ENCODE results near the gene FGB.
"Not testable (repeated sequence)": the region's sequence is repeated elsewhere in the genome, so short reads cannot be mapped to it uniquely, and the experiment has no call there.

FGB gene

GRCh38 chr4:154566639-154567204 lies 3.9 kb downstream of the FGB start:
- no peak for DNase-seq

- no peak for DNase-seq
These were observed 6.2 kb downstream of the FGB start for GRCh38 chr4:154569028-154569427.

- no peak for DNase-seq
These were observed 6.8 kb downstream of the FGB start for GRCh38 chr4:154569584-154569983.

GRCh38 chr4:154573190-154573870 lies 10.5 kb downstream of the FGB start:
- DNase-seq = no peak

- no peak for DNase-seq
These were observed 11.5 kb downstream of the FGB start for GRCh38 chr4:154574311-154574710.

- no peak for DNase-seq
These were observed 14.5 kb downstream of the FGB start for GRCh38 chr4:154577324-154577723.

GRCh38 chr4:154578919-154579318 lies 16.1 kb downstream of the FGB start:
- DNase-seq = no peak

GRCh38 chr4:154579927-154580326 lies 17.1 kb downstream of the FGB start:
- DNase-seq = no peak

GRCh38 chr4:154582723-154583122 lies 19.9 kb downstream of the FGB start:
- no peak for DNase-seq

- no peak for DNase-seq
These were observed 20.4 kb downstream of the FGB start for GRCh38 chr4:154583230-154583629.

- DNase-seq = no peak
These were observed 20.9 kb downstream of the FGB start for GRCh38 chr4:154583677-154584076.

- no peak for DNase-seq
These were observed 21.4 kb downstream of the FGB start for GRCh38 chr4:154584259-154584658.

GRCh38 chr4:154585369-154586018 lies 22.7 kb downstream of the FGB start:
- no peak for DNase-seq

GRCh38 chr4:154586296-154587033 lies 23.7 kb downstream of the FGB start:
- DNase-seq = no peak

GRCh38 chr4:154588198-154588597 lies 25.4 kb downstream of the FGB start:
- DNase-seq = no peak

GRCh38 chr4:154589296-154590197 lies 26.7 kb downstream of the FGB start:
- DNase-seq = no peak

- no peak for DNase-seq
These were observed 27.7 kb downstream of the FGB start, which contains the start of gene FGA for GRCh38 chr4:154590329-154591006. Gene FGA (minus strand): TSS chr4:154590742. CDS start chr4:154590687, 55 bp downstream.

- no peak for DNase-seq
These were observed 29.1 kb downstream of the FGB start for GRCh38 chr4:154591890-154592289.

GRCh38 chr4:154593868-154594267 lies 31.1 kb downstream of the FGB start:
- no peak for DNase-seq

- not testable (repeated sequence) for DNase-seq
These were observed 31.5 kb downstream of the FGB start for GRCh38 chr4:154594343-154594742.

GRCh38 chr4:154595807-154596206 lies 33.0 kb downstream of the FGB start:
- DNase-seq = no peak

- not testable (repeated sequence) for DNase-seq
These were observed 34.5 kb downstream of the FGB start for GRCh38 chr4:154597281-154597680.

All from activated CD8-positive, alpha-beta memory T cell treated with anti-CD3 and anti-CD28 coated beads, Interleukin-2, amount 50 U/mL, for 48 hours (primary cell).